Liver (tissue), 3 donors: ENCODE data around the gene CDRT15.

ENCODE experiments used
- ATF3 ChIP-seq: IDR thresholded peaks from 2 replicates; pipeline ENCODE4 v1.6.1; 2016; ENCODE audit warnings: antibody characterized with exemption
- EGR1 ChIP-seq, 2 donors: IDR thresholded peaks; 2 replicates each; pipeline ENCODE4 v1.6.1; 2016 to 2018; ENCODE audit warnings: antibody characterized with exemption in 2 of 2, low read depth in 2 of 2
- RAD21 ChIP-seq, 2 donors: IDR thresholded peaks; 2 replicates each; pipeline ENCODE4 v1.6.1; 2016; ENCODE audit warnings: antibody characterized with exemption in 2 of 2, mild to moderate bottlenecking in 2 of 2
- RXRA ChIP-seq, 2 donors: IDR thresholded peaks; 2 replicates each; pipeline ENCODE4 v1.6.1; 2017 to 2018; ENCODE audit warnings: antibody characterized with exemption in 2 of 2, mild to moderate bottlenecking in 1 of 2
- TF ChIP-seq, protein P1 (sequence below): IDR thresholded peaks from 2 replicates; pipeline ENCODE4 v1.6.1; 2016; ENCODE audit warnings: antibody characterized with exemption, mild to moderate bottlenecking
- TF ChIP-seq, protein P2 (sequence below): fragments of 150-350 bp; IDR thresholded peaks from 2 replicates; pipeline ENCODE4 v1.5.1; 2017; ENCODE audit warnings: improper control_type of control experiment, low read depth, low read length; ENCODE audit not compliant: missing input control
- donor health status: healthy.
- donor health status: healthy.

DNA sequence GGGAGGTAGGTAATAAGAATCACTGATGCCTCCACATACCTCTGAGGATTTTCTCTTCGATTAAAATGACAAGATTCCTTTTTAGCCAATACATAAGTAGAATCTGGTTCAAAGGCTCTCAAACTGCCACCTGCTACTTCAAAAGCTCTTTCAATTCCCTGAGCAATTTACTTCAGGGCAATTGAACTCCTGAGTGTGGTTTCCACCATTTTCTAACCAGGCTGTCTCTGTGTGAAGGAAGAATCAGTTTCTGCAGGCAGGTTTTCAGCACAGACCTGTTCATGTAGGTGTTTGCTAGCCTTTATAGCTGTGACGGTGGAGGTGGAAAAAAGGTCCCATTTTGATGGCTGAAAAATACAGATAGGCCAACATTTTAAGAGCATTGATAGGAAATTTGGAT lies 46.1 kb upstream of the CDRT15 start:
- TF ChIP-seq EGR1 (IDR thresholded peaks at IDR 0.05; ENCODE audit: low read depth in 2 of 2) (no peak), ATF3 (no peak), RAD21 (IDR thresholded peaks at IDR 0.05) (no peak), RXRA (IDR thresholded peaks at IDR 0.05) (no peak)
- TF ChIP-seq, protein P1, sequence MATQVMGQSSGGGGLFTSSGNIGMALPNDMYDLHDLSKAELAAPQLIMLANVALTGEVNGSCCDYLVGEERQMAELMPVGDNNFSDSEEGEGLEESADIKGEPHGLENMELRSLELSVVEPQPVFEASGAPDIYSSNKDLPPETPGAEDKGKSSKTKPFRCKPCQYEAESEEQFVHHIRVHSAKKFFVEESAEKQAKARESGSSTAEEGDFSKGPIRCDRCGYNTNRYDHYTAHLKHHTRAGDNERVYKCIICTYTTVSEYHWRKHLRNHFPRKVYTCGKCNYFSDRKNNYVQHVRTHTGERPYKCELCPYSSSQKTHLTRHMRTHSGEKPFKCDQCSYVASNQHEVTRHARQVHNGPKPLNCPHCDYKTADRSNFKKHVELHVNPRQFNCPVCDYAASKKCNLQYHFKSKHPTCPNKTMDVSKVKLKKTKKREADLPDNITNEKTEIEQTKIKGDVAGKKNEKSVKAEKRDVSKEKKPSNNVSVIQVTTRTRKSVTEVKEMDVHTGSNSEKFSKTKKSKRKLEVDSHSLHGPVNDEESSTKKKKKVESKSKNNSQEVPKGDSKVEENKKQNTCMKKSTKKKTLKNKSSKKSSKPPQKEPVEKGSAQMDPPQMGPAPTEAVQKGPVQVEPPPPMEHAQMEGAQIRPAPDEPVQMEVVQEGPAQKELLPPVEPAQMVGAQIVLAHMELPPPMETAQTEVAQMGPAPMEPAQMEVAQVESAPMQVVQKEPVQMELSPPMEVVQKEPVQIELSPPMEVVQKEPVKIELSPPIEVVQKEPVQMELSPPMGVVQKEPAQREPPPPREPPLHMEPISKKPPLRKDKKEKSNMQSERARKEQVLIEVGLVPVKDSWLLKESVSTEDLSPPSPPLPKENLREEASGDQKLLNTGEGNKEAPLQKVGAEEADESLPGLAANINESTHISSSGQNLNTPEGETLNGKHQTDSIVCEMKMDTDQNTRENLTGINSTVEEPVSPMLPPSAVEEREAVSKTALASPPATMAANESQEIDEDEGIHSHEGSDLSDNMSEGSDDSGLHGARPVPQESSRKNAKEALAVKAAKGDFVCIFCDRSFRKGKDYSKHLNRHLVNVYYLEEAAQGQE: no peak
- TF ChIP-seq, protein P2, sequence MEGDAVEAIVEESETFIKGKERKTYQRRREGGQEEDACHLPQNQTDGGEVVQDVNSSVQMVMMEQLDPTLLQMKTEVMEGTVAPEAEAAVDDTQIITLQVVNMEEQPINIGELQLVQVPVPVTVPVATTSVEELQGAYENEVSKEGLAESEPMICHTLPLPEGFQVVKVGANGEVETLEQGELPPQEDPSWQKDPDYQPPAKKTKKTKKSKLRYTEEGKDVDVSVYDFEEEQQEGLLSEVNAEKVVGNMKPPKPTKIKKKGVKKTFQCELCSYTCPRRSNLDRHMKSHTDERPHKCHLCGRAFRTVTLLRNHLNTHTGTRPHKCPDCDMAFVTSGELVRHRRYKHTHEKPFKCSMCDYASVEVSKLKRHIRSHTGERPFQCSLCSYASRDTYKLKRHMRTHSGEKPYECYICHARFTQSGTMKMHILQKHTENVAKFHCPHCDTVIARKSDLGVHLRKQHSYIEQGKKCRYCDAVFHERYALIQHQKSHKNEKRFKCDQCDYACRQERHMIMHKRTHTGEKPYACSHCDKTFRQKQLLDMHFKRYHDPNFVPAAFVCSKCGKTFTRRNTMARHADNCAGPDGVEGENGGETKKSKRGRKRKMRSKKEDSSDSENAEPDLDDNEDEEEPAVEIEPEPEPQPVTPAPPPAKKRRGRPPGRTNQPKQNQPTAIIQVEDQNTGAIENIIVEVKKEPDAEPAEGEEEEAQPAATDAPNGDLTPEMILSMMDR: no peak
